Activated CD8-positive, alpha-beta T cell treated with anti-CD3 and anti-CD28 coated beads for 36 hours (primary cell): ENCODE results near the gene RPS5. TPM values are rescaled to one million over a fixed set of nuclear protein-coding genes. Genes with fewer than 3 reads are reported as not detected.

ENCODE experiments used
- ATAC-seq: fragments of 200-7000 bp; cut with Tn5 transposase; one replicate; pipeline ENCODE4 v1.10.0; 2021; ENCODE audit warnings: mild to moderate bottlenecking, moderate library complexity
- CTCF ChIA-PET: fragments of 350-600 bp; sonication (Branson Sonifier 250); formaldehyde crosslinking; loops from one replicate; lab custom pipeline; 2021; ENCODE audit warnings: antibody characterized with exemption; lab: Charles Lee
- POLR2A ChIA-PET: fragments of 350-600 bp; sonication (Branson Sonifier 250); formaldehyde crosslinking; loops from one replicate; lab custom pipeline; 2021; ENCODE audit warnings: antibody characterized with exemption; lab: Charles Lee
- DNase-seq: peaks from one replicate; pipeline ENCODE4 v3.0.0-alpha.2; 2020
- H3K27ac Mint-ChIP-seq: one replicate; pipeline ENCODE4 v1.8.0; 2021; ENCODE audit warnings: mild to moderate bottlenecking, mixed read lengths
- H3K27me3 Mint-ChIP-seq: one replicate; pipeline ENCODE4 v1.8.0; 2021; ENCODE audit warnings: mixed read lengths
- H3K36me3 Mint-ChIP-seq: one replicate; pipeline ENCODE4 v1.8.0; 2021; ENCODE audit warnings: low read depth, mixed read lengths
- H3K4me1 Mint-ChIP-seq: one replicate; pipeline ENCODE4 v1.8.0; 2021; ENCODE audit warnings: low read depth, mixed read lengths
- H3K4me3 Mint-ChIP-seq: one replicate; pipeline ENCODE4 v1.8.0; 2021; ENCODE audit warnings: mild to moderate bottlenecking, moderate library complexity, mixed read lengths
- H3K9me3 Mint-ChIP-seq: one replicate; pipeline ENCODE4 v1.8.0; 2021; ENCODE audit warnings: mixed read lengths
- CTCF ChIP-seq: fragments of 200-600 bp; IDR thresholded peaks from one replicate; pipeline ENCODE4 v1.8.0; 2022; ENCODE audit warnings: antibody characterized with exemption, mild to moderate bottlenecking
- intact Hi-C: fragments of 100-400 bp; cut with micrococcal nuclease; formaldehyde crosslinking; loops from one replicate; pipeline ENCODE4 v1.10.0; 2022
- total RNA-seq, 2 experiments: library from RNA; stranded (reverse); gene quantifications; one replicate each; pipeline ENCODE4 v1.2.3, GENCODE V29; 2021

Gene RPS5
- total RNA-seq, 2 experiments from 2014 or later = 1,906 to 1,936 TPM

- Mint-ChIP-seq H3K9me3 (no peaks in the 10 kb centered on the region), H3K4me1 (peaks cover 33% of the 10 kb centered on the region), H3K36me3 (peaks cover 21% of the 10 kb centered on the region), H3K27me3 (no peaks in the 10 kb centered on the region), H3K4me3 (no peak overlapping the region), H3K27ac (no peak overlapping the region)
- TF ChIP-seq CTCF = no peak
- DNase-seq (no peak), ATAC-seq (no peak)
- intact Hi-C loops = no loop called here
- CTCF ChIA-PET = no interaction called here
- POLR2A ChIA-PET = interaction anchor here (1.6 kb wide), 1 partner anchor 9 kb away, joined by 6 read pairs; the partner anchor contains the start of gene ZNF497
Measured at GRCh38 chr19:58353717-58354477, 33.2 kb upstream of the RPS5 start.

- ChIA-PET POLR2A (interaction anchor here (1.6 to 2.6 kb wide), 2 partner anchors 8 kb away, joined by 6 to 14 read pairs; partner anchors contain the start of gene ZNF497), CTCF (no interaction called here)
Measured at GRCh38 chr19:58354478-58355030, 32.5 kb upstream of the RPS5 start.

GRCh38 chr19:58355215-58355796, 31.8 kb upstream of the RPS5 start:
- H3K9me3 Mint-ChIP-seq = no peaks in the 10 kb centered on the region
- ChIA-PET CTCF (interaction anchor here (0.8 kb wide), 1 partner anchor 8 kb away, joined by 3 read pairs; no protein-coding TSS in a partner anchor), POLR2A (interaction anchor here (0.9 to 2.6 kb wide), 4 partner anchors 9 to 52 kb away, joined by 3 to 14 read pairs (median 6); partner anchors contain the start of gene RPS5)
- no peak for TF ChIP-seq CTCF
- H3K4me1 Mint-ChIP-seq = peaks cover 27% of the 10 kb centered on the region
- H3K4me3 Mint-ChIP-seq = no peak overlapping the region
- ATAC-seq (no peak), DNase-seq (no peak)
- H3K27me3 Mint-ChIP-seq = no peaks in the 10 kb centered on the region
- no peak overlapping the region for H3K27ac Mint-ChIP-seq
- H3K36me3 Mint-ChIP-seq = peaks cover 14% of the 10 kb centered on the region
- intact Hi-C loops = no loop called here

More at GRCh38 chr19:58354478-58355030, 32.5 kb upstream of the RPS5 start:
- DNase-seq = no peak
- TF ChIP-seq CTCF = no peak
- Mint-ChIP-seq H3K27me3 (no peaks in the 10 kb centered on the region), H3K27ac (no peak overlapping the region), H3K4me1 (peaks cover 27% of the 10 kb centered on the region), H3K9me3 (no peaks in the 10 kb centered on the region), H3K36me3 (peaks cover 16% of the 10 kb centered on the region), H3K4me3 (no peak overlapping the region)
- ATAC-seq = no peak
- intact Hi-C loops = no loop called here

GRCh38 chr19:58355908-58356765, 30.9 kb upstream of the RPS5 start:
- Mint-ChIP-seq H3K4me3 (peak overlapping the region; percentile 56), H3K27me3 (no peaks in the 10 kb centered on the region), H3K9me3 (no peaks in the 10 kb centered on the region), H3K36me3 (peaks cover 11% of the 10 kb centered on the region), H3K4me1 (peaks cover 29% of the 10 kb centered on the region), H3K27ac (peak overlapping the region; percentile 34)
- POLR2A ChIA-PET = interaction anchor here (0.8 to 2.6 kb wide), 10 partner anchors 7 to 421 kb away, joined by 3 to 14 read pairs (median 4); partner anchors contain the start of genes RPS5 and ZSCAN22
- CTCF ChIA-PET = interaction anchor here (0.9 kb wide), 2 partner anchors 46 to 164 kb away, joined by 3 read pairs; partner anchors contain the start of gene ZBTB45
- intact Hi-C loops = no loop called here
- no peak for TF ChIP-seq CTCF
- DNase-seq (peak; percentile 54), ATAC-seq (peak; percentile 76)
